GM13976 (cell line): Measurements from ENCODE around the gene BIN1.

ENCODE experiments used
- DNase-seq: peaks from one replicate; pipeline ENCODE4 v3.0.0; 2012; ENCODE audit warnings: low spot score
- in situ Hi-C: fragments of 300-500 bp; cut with MboI; formaldehyde crosslinking; loops from one replicate; pipeline ENCODE4 v1.12.0; 2022; ENCODE audit warnings: low sequenced_read_pairs, mixed read lengths, inconsistent platforms; ENCODE audit not compliant: unreplicated experiment
- TF ChIP-seq, protein P1 (sequence below): IDR thresholded peaks from 2 replicates; pipeline ENCODE4 v1.5.1; 2012; ENCODE audit warnings: borderline replicate concordance, mild to moderate bottlenecking; ENCODE audit not compliant: insufficient read depth; ENCODE audit errors: extremely low read depth, missing control alignments, control extremely low read depth

Gene BIN1

GRCh38 chr2:127118038-127118437 lies 11.1 kb upstream of the BIN1 start:
- no peak for DNase-seq
- in situ Hi-C loops: no loop called here
- TF ChIP-seq, protein P1, sequence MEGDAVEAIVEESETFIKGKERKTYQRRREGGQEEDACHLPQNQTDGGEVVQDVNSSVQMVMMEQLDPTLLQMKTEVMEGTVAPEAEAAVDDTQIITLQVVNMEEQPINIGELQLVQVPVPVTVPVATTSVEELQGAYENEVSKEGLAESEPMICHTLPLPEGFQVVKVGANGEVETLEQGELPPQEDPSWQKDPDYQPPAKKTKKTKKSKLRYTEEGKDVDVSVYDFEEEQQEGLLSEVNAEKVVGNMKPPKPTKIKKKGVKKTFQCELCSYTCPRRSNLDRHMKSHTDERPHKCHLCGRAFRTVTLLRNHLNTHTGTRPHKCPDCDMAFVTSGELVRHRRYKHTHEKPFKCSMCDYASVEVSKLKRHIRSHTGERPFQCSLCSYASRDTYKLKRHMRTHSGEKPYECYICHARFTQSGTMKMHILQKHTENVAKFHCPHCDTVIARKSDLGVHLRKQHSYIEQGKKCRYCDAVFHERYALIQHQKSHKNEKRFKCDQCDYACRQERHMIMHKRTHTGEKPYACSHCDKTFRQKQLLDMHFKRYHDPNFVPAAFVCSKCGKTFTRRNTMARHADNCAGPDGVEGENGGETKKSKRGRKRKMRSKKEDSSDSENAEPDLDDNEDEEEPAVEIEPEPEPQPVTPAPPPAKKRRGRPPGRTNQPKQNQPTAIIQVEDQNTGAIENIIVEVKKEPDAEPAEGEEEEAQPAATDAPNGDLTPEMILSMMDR: no peak

DNA sequence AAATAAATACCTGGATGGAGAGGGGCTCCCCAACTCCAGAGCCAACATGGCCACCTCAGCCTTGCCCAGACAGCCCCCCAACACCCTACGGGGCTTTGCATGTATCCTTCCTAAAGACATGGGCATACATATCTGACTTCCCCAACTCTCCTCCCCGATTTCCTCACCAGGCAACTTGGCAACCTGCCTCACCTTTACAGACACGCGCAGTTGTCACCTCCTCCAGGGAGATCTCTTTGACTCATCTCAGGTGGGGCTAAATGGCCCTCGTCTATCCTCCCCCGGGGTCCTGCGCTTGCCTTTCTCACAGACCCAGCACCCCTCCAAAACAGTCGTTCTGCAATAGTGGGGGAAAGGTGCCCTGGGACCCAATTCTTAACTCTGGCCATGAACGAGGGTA lies 10.6 kb upstream of the BIN1 start:
- DNase-seq: no peak
- TF ChIP-seq, protein P1: no peak
- in situ Hi-C loops: no loop called here

DNA sequence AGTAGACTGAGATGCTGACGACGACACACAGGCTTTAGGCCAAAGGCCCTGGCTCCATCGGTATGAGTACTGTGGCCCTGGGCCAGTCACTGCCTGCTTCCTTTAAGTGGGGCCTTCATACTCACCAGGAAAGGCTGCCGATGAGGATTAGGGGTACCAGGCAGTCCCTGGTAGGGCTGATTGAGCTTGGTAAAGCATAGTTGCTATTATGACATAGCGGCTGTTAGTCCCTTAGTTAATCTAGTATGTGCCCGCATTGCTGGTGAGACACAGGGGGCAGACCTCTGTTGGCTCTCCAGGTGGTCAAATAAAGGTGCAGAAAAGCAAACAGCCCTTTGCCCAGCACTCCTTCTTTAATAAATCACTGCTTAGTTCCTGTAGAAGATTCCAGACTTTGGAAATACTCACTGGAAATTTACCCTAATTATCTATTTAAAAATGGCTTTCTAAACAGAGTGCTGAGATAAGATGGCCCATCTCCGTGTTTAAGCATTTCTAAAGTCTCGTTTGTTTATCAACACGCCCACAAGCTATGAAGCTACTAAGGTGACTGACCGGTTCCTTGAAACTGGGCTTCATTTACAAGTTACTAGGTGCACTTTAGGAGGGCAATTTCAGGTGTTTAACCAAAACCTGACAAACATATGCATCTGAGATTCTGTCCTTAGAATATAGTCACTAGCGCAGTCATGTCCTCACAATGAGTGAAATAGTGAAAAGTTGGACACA lies 8.7 kb upstream of the BIN1 start:
- no peak for DNase-seq
- TF ChIP-seq, protein P1: no peak
- in situ Hi-C loops: no loop called here

GRCh38 chr2:127110985-127111384 lies 4.0 kb upstream of the BIN1 start:
- DNase-seq: no peak
- in situ Hi-C loops: no loop called here
- TF ChIP-seq, protein P1: no peak

- in situ Hi-C loops: no loop called here
Measured at GRCh38 chr2:127108090-127108523, 1.2 kb upstream of the BIN1 start.

GRCh38 chr2:127107622-127107999 lies 657 bp upstream of the BIN1 start:
- DNase-seq: no peak
- in situ Hi-C loops: no loop called here
- TF ChIP-seq, protein P1: no peak

More at GRCh38 chr2:127108090-127108523, 1.2 kb upstream of the BIN1 start:
- TF ChIP-seq, protein P1: no peak
- DNase-seq: no peak
